Dendritic cell treated with granulocyte-macrophage colony-stimulating factor and Interleukin-4, amounts not matched to agents 40 ng/mL and 50 ng/mL, for 4 days (primary cell): ENCODE results near the gene CLEC2A.
A peak's percentile ranks its signal among the peaks of the same experiment; 100 is the strongest.

Experiments
- H3K27ac Mint-ChIP-seq: one replicate; pipeline ENCODE4 v1.8.0; 2022; ENCODE audit warnings: mild to moderate bottlenecking, mixed read lengths
- H3K27me3 Mint-ChIP-seq: one replicate; pipeline ENCODE4 v1.8.0; 2022; ENCODE audit warnings: mild to moderate bottlenecking, mixed read lengths
- H3K36me3 Mint-ChIP-seq: one replicate; pipeline ENCODE4 v1.8.0; 2022; ENCODE audit warnings: low read depth, mixed read lengths
- H3K4me1 Mint-ChIP-seq: one replicate; pipeline ENCODE4 v1.8.0; 2022; ENCODE audit warnings: low read depth, mixed read lengths
- H3K4me3 Mint-ChIP-seq: one replicate; pipeline ENCODE4 v1.8.0; 2022; ENCODE audit warnings: mild to moderate bottlenecking, moderate library complexity, mixed read lengths
- H3K9me3 Mint-ChIP-seq: one replicate; pipeline ENCODE4 v1.8.0; 2022; ENCODE audit warnings: mixed read lengths
- intact Hi-C: fragments of 100-400 bp; cut with micrococcal nuclease; formaldehyde crosslinking; loops from one replicate; pipeline ENCODE4 v1.15.0; 2022

CLEC2A gene

DNA sequence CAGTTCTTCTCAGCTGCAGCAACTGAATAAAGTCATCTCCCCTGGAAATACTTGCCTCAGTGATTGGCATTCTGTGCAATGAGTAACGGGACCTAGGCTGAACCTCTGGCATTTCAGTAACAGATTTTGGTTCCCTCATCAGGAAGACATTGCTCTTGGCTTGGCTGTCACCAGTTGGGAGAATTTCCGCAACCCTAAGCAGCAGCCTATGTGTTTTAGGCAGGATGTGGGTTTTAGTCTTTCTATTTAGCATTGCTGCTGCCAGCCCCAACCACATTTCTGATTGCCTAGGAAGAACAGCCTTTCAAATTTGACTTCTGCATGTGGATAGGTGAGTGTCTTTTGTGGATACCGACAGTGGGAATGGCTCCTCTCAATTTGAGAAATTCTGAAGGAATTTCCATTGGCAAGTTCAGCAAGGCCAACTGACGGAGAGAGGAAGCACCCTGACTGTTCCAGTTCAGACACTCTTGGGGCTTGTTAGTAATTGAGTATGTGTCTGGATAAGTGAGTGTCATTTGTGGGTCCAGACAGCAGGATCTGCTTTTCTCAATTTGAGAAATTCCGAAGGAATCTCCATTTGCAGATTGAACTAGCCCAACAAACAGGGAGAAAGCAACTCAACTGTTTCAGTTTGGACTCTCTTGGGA is 19.0 kb upstream of the CLEC2A start:
- intact Hi-C loops = no loop called here
- no peaks in the 10 kb centered on the region for H3K36me3 Mint-ChIP-seq
- no peak overlapping the region for H3K4me3 Mint-ChIP-seq
- H3K4me1 Mint-ChIP-seq = peaks cover 40% of the 10 kb centered on the region
- no peaks in the 10 kb centered on the region for H3K9me3 Mint-ChIP-seq
- no peaks in the 10 kb centered on the region for H3K27me3 Mint-ChIP-seq
- peak overlapping the region; percentile 78 for H3K27ac Mint-ChIP-seq

DNA sequence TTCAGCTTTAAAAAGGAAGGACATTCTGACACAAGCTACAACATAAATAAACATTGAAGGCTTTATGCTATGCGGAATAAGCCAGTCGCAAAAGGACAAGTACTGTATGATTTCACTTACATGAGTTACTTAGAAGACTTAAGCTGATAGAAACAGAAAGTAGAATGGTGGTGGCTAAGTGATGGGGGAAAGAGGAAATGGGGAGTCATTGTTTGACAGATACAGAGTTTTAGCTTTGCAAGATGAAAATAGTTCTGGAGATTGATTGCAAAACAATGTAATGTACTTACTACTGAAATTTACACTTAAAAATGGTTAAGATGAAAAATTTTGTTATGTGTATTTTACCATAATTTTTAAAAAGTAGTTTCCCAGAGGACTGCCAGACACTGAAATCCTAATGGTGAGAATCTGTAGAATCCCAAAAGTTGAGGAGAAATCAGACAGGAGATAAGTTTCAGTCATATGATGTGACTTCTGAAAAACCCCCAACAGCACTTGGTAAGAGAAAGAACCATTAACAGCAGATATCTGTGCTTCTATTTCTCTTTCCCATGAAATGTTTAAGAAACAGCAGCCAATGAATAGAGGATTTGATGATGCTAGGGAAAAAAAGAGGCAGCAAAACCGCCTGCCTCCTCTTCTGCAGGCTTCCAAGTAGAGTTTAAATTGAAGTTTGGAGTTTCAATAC is 16.6 kb upstream of the CLEC2A start:
- H3K4me1 Mint-ChIP-seq = peaks cover 48% of the 10 kb centered on the region
- no peak overlapping the region for H3K4me3 Mint-ChIP-seq
- H3K27me3 Mint-ChIP-seq = no peaks in the 10 kb centered on the region
- H3K36me3 Mint-ChIP-seq = no peaks in the 10 kb centered on the region
- no peaks in the 10 kb centered on the region for H3K9me3 Mint-ChIP-seq
- H3K27ac Mint-ChIP-seq = peak overlapping the region; percentile 78
- intact Hi-C loops = no loop called here

DNA sequence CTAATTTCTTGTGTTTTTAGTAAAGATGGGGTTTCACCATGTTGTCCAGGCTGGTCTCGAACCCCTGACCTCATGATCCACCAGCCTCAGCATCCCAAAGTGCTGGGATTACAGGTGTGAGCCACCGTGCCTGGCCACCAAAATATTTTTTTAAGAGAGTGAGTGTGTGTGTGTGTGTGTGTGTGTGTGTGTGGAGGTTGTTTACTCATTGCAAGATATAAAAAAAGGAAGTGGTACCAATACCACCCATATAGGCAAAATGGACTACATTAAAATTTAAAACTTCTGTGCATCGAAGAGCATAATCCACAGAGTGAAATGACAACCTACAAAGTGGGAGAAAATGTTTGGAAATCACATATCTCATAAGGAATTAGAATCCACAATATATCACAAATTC is 15.5 kb upstream of the CLEC2A start:
- intact Hi-C loops = no loop called here
- peak overlapping the region; percentile 78 for H3K27ac Mint-ChIP-seq
- H3K4me3 Mint-ChIP-seq = no peak overlapping the region
- H3K27me3 Mint-ChIP-seq = no peaks in the 10 kb centered on the region
- no peaks in the 10 kb centered on the region for H3K9me3 Mint-ChIP-seq
- H3K36me3 Mint-ChIP-seq = no peaks in the 10 kb centered on the region
- peaks cover 48% of the 10 kb centered on the region for H3K4me1 Mint-ChIP-seq

DNA sequence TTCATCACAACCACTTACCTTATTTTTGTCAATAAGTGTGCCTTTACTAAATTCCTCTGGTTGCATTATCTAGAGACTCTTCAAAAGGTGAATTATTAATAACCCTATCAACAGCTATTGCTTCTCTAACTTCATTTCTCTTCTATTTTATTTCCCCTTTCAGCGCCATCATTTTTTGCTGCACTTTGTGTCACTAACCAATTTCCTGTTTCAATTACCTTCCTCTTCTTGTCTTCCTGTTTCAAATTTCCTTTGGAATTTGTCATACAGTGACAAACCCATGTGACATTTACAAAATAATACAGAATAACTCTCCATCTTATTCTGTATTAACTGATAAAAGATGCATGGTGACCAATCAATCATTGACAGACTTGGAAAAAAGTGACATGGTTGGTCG is 12.2 kb upstream of the CLEC2A start:
- no peak overlapping the region for H3K4me3 Mint-ChIP-seq
- no peaks in the 10 kb centered on the region for H3K27me3 Mint-ChIP-seq
- H3K36me3 Mint-ChIP-seq = no peaks in the 10 kb centered on the region
- no peaks in the 10 kb centered on the region for H3K9me3 Mint-ChIP-seq
- H3K27ac Mint-ChIP-seq = peak overlapping the region; percentile 3
- H3K4me1 Mint-ChIP-seq = peaks cover 51% of the 10 kb centered on the region
- intact Hi-C loops = loop anchor here (5.0 kb wide), 1 partner anchor 68 kb away; the partner anchor contains the start of gene CLEC12B

DNA sequence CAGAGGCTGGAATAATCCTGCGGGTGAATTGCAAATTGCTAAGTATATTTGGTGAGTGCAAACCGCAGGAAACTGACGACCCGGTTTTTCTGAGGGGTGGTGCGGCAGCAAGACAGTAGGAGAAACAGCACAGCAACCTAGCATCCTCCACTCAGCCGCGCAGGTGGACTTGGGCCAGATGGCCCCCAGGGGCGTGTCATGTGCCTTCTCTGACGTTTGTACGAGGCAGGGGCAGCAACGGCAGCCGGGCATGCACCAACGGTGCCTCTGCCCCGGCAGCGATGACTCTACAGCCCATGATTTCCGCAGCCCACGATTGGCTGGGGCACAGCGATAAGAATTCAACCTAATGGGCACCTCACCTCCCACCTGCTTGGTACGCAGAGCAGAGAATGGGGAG is 11.1 kb upstream of the CLEC2A start:
- intact Hi-C loops = loop anchor here (5.0 kb wide), 1 partner anchor 69 kb away; the partner anchor contains the start of gene CLEC12B
- H3K27ac Mint-ChIP-seq = no peak overlapping the region
- peaks cover 40% of the 10 kb centered on the region for H3K4me1 Mint-ChIP-seq
- H3K27me3 Mint-ChIP-seq = no peaks in the 10 kb centered on the region
- H3K4me3 Mint-ChIP-seq = peak overlapping the region; percentile 44
- no peaks in the 10 kb centered on the region for H3K9me3 Mint-ChIP-seq
- no peaks in the 10 kb centered on the region for H3K36me3 Mint-ChIP-seq

DNA sequence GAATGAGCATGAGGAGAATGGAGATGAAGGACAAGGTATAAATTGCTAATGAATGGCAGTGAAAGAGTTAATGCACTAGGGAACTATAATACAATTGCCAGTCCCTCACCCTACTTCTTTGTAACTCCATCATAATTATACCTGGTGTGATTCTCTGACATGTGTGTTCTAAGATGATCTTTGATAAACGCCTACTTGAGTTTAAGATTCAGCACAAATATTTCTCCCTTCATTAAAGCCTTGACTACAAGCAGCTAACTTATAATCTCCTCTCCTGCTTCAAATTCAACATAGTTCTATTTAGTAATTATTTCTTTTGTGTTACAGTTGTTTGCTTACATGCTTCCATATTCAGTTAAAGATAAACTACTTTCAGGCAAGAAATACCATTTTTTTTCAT is 9.7 kb upstream of the CLEC2A start:
- Mint-ChIP-seq H3K36me3 (no peaks in the 10 kb centered on the region), H3K4me3 (no peak overlapping the region), H3K27me3 (no peaks in the 10 kb centered on the region), H3K27ac (peak overlapping the region; percentile 8), H3K4me1 (peaks cover 32% of the 10 kb centered on the region), H3K9me3 (no peaks in the 10 kb centered on the region)
- intact Hi-C loops = loop anchor here (2.0 to 5.0 kb wide), 2 partner anchors 70 to 199 kb away; partner anchors contain the start of gene CLEC12B

DNA sequence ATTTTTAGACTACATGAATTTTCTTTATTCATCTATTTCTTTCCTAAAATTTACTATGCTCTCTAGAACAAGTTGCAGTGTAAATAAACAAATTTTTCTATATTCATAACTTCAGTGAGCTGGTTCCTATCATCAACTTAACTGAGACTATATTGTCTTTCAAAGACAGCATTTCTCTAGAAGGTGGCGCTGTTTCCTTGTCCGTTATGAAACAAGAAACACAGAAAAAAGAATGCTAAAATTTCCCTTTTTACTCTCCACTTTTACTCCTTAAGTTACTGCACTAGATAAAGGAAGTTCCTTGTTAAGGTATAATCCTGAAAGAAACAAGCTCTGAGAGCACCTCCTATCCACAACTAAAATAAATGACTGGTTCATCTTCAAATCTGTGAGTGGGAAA is 8.2 kb upstream of the CLEC2A start:
- intact Hi-C loops = loop anchor here (2.0 to 5.0 kb wide), 2 partner anchors 72 to 200 kb away; partner anchors contain the start of gene CLEC12B
- no peak overlapping the region for H3K27ac Mint-ChIP-seq
- H3K9me3 Mint-ChIP-seq = no peaks in the 10 kb centered on the region
- no peaks in the 10 kb centered on the region for H3K36me3 Mint-ChIP-seq
- H3K4me1 Mint-ChIP-seq = peaks cover 22% of the 10 kb centered on the region
- no peak overlapping the region for H3K4me3 Mint-ChIP-seq
- no peaks in the 10 kb centered on the region for H3K27me3 Mint-ChIP-seq

DNA sequence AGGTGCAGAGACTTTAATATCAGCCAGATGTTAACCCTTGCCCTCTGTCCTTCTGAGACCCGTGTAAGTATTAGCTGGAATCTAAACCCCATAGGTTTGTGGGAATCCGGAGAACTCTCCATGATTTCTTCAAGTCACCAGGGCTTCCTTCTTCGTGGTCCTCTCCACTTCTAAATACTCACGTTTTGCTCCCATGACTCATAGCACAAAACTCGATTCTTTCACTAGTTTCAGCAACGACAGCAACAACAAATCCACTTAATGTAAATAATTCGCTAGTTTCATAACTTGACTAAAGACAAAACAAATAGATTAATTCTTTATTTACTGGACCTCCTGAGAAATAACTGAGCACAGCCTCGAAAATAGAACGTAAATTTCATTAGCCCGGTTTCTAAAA is 4.4 kb upstream of the CLEC2A start:
- Mint-ChIP-seq H3K4me3 (no peak overlapping the region), H3K4me1 (peaks cover 13% of the 10 kb centered on the region), H3K9me3 (no peaks in the 10 kb centered on the region), H3K27ac (no peak overlapping the region), H3K27me3 (no peaks in the 10 kb centered on the region), H3K36me3 (no peaks in the 10 kb centered on the region)
- intact Hi-C loops = no loop called here

DNA sequence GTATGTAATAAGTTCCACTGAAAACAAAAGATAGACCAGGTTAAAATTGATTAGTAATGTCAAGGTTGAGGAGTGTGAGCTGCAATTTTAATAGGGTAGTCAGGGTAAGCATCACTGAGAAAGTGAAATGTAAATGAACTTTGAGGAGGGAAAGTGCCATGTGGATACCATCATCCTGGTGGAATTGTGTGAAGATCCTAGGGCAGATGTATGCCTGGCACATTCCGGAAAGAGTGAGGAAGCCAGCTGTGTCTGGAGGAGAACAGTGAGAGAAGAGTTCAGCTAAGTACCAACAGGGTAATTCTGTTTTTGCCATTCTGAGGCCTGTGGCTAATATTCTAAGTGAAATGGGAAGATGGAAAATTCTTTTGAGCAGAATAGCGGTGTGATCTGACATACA is 2.9 kb upstream of the CLEC2A start:
- intact Hi-C loops = no loop called here
- Mint-ChIP-seq H3K4me1 (no peaks in the 10 kb centered on the region), H3K9me3 (no peaks in the 10 kb centered on the region), H3K27ac (no peak overlapping the region), H3K27me3 (no peaks in the 10 kb centered on the region), H3K36me3 (no peaks in the 10 kb centered on the region), H3K4me3 (no peak overlapping the region)

DNA sequence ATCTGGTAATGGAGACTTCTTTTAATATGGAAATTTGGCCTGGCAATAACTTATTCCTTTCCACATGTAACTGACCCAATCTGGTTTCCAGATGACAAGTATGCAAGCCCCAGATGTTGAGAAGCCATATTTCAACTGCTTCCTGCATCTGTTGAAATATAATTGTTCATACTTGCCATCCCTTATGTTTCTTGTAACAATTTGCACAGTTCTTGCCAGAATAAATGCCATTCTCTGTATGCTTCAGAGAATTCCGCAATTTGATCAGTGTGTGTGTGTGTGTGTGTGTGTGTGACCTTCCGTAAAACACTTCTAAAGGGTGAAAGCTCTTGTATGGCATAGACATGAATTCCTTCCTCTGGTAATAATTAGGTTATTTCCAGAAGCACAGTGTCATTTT is 1.8 kb upstream of the CLEC2A start:
- H3K27me3 Mint-ChIP-seq = no peaks in the 10 kb centered on the region
- no peak overlapping the region for H3K27ac Mint-ChIP-seq
- H3K36me3 Mint-ChIP-seq = no peaks in the 10 kb centered on the region
- intact Hi-C loops = no loop called here
- H3K4me1 Mint-ChIP-seq = no peaks in the 10 kb centered on the region
- no peaks in the 10 kb centered on the region for H3K9me3 Mint-ChIP-seq
- no peak overlapping the region for H3K4me3 Mint-ChIP-seq

DNA sequence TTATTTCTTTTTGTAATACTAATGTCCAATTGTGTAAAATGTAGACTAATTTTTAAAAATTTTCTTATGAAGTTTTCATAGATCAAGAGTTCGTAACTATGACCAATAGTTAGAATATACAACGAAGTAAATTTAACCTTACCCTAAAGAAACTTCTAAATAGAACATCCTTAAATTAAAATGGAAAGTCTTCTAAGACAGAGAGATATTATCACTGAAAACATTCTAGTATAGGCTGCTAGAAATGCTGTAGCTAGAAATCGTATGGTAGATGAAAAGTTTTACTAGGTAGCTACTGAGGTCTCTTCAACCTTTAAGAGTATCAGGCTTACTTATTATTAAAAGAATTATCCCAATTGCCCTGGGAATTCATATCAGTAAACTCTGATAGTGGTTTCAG is 925 bp downstream of the CLEC2A start:
- no peak overlapping the region for H3K27ac Mint-ChIP-seq
- H3K36me3 Mint-ChIP-seq = no peaks in the 10 kb centered on the region
- H3K9me3 Mint-ChIP-seq = no peaks in the 10 kb centered on the region
- peaks cover 13% of the 10 kb centered on the region for H3K4me1 Mint-ChIP-seq
- no peaks in the 10 kb centered on the region for H3K27me3 Mint-ChIP-seq
- H3K4me3 Mint-ChIP-seq = no peak overlapping the region
- intact Hi-C loops = no loop called here

DNA sequence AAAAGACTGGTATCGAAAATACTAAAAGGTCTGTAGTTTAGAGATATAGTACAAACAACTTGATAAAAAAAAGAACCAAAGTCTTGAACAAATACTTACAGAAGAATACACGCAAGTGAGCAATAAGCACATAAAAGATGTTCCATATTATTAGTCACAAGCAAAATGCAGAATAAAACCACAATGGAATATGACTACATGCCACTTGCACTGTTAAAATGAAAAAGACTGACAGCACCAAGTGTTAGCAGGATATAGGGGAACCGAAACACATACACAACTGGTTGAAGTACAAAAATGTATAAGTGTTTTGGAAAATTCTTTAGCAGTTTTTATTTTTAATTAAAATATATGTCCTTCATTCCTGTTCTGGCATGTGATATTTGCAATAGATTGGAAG is 3.6 kb downstream of the CLEC2A start:
- Mint-ChIP-seq H3K27ac (peak overlapping the region; percentile 41), H3K4me3 (no peak overlapping the region), H3K9me3 (no peaks in the 10 kb centered on the region), H3K36me3 (no peaks in the 10 kb centered on the region), H3K27me3 (no peaks in the 10 kb centered on the region), H3K4me1 (peaks cover 18% of the 10 kb centered on the region)
- intact Hi-C loops = loop anchor here (5.0 kb wide), 1 partner anchor 214 kb away; no protein-coding TSS in a partner anchor

DNA sequence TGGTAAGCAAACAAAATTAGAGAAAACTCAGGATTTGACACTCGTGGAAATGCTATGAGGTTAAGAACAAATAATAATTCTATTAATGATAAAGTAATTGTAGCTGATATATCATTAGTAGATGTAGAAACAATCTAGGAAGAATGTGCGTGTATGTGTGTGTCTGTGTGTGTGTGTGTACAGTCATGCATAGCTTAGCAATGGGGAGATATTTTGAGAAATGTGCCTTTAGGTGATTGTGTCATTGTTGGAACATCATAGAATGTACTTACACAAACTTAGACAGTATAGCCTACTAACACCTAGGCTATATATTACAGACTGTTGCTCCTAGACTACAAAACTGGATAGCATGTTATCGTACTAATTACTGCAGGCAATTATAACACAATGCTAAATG is 5.3 kb downstream of the CLEC2A start:
- Mint-ChIP-seq H3K27ac (no peak overlapping the region), H3K36me3 (no peaks in the 10 kb centered on the region), H3K4me1 (peaks cover 18% of the 10 kb centered on the region), H3K27me3 (no peaks in the 10 kb centered on the region), H3K4me3 (no peak overlapping the region), H3K9me3 (no peaks in the 10 kb centered on the region)
- intact Hi-C loops = loop anchor here (5.0 kb wide), 1 partner anchor 215 kb away; no protein-coding TSS in a partner anchor

DNA sequence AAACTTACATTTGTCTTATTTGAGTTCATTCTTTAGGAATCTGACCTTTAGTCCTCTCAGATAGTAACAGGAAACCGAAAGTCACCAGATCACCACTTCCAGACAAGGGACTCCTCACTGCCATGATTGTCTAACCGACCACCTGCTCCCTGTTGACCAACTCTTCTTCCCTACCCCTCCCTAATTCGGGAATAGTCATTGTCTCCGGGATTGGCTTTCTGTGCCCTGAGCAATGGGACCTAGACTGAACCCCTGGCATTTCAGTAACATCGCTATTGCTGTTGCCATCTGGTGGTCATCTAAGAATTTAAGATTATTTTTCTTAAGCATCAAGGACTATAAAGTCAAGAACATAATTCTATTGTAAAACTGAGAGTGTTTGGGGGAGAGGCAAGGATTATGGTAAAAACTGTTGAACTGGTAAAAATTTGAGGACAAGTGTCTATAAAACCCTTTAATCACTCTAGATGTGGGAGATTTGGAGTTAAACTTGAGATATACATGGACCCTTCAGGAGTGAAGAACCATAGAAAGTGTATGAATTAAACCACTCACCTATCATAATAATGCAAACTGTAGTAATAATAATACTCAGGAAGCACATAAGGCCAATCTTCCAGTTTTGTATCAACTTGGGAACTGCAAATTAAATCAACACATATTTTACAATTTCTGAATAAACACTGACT is 6.3 kb downstream of the CLEC2A start:
- H3K27me3 Mint-ChIP-seq = no peaks in the 10 kb centered on the region
- intact Hi-C loops = loop anchor here (1.0 to 5.0 kb wide), 3 partner anchors 112 to 216 kb away; no protein-coding TSS in a partner anchor
- H3K4me3 Mint-ChIP-seq = peak overlapping the region; percentile 63
- H3K4me1 Mint-ChIP-seq = peaks cover 18% of the 10 kb centered on the region
- no peaks in the 10 kb centered on the region for H3K9me3 Mint-ChIP-seq
- H3K27ac Mint-ChIP-seq = peak overlapping the region; percentile 60
- no peaks in the 10 kb centered on the region for H3K36me3 Mint-ChIP-seq
